Fibroblast of mammary gland (primary cell): Measurements from ENCODE around the gene LRIG1.

Source experiments
- DNase-seq: peaks from one replicate; pipeline ENCODE4 v3.0.0-alpha.2; 2010; ENCODE audit warnings: low read depth
- H3K4me3 ChIP-seq: 2 replicates; pipeline ENCODE4 v1.5.1; 2011; ENCODE audit warnings: low read depth, mild to moderate bottlenecking, low read length, moderate library complexity; ENCODE audit not compliant: control insufficient read depth
- CTCF ChIP-seq: conservative IDR thresholded peaks from 2 replicates; pipeline ENCODE4 v1.5.1; 2011; ENCODE audit warnings: low read depth, low read length, inconsistent platforms; ENCODE audit not compliant: control insufficient read depth, insufficient read depth

Gene LRIG1

GRCh38 chr3:66479532-66479947 lies 21.3 kb downstream of the LRIG1 start:
- DNase-seq: no peak
- H3K4me3 ChIP-seq: no peak overlapping the region
- no peak for TF ChIP-seq CTCF

GRCh38 chr3:66478960-66479359 lies 21.9 kb downstream of the LRIG1 start:
- no peak for TF ChIP-seq CTCF
- no peak for DNase-seq
- H3K4me3 ChIP-seq: no peak overlapping the region

DNA sequence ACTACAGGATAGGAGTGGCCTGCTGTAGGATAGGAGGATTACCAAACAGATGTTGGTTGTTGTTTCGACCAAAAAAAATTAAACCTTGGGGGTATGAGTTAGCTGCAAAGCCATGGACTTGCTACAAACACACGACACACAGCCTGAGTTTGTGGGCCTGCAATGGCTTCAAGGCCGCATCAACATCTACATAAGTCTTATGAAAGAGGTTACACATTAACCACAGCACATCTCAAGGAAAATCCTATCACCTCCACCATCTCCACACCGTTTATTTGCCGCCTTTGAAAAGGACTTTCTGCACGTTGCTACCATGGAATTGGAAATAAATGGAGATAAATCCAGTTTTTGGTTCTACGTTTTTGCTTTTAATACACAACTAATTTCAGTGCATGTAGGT lies 23.0 kb downstream of the LRIG1 start:
- DNase-seq: no peak
- H3K4me3 ChIP-seq: no peak overlapping the region
- TF ChIP-seq CTCF: no peak

DNA sequence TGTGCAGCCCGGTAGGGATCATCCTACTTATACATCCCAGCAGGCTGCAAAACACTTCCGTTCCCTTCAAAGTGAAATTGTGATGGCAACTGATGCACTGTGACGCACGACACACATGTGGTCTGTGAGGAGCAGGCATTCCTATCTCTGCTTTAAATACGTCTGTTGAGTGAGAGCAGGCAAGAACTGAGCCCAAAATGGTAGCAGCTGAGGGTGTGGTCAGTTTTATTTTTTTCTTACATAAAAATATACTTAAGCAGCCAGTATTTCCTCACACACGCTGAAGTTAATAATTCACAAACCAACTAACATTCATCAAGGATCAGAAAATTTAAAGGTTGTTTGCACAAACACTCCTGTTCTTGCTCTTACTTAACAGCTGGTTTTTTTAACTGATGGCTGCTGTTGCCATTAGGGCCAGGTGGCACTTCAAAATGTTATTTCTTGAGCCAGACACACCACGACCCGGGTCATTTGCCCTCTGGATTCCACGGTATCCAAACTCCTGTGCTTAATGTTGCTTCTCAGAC lies 23.9 kb downstream of the LRIG1 start:
- TF ChIP-seq CTCF: no peak
- no peak overlapping the region for H3K4me3 ChIP-seq
- no peak for DNase-seq

DNA sequence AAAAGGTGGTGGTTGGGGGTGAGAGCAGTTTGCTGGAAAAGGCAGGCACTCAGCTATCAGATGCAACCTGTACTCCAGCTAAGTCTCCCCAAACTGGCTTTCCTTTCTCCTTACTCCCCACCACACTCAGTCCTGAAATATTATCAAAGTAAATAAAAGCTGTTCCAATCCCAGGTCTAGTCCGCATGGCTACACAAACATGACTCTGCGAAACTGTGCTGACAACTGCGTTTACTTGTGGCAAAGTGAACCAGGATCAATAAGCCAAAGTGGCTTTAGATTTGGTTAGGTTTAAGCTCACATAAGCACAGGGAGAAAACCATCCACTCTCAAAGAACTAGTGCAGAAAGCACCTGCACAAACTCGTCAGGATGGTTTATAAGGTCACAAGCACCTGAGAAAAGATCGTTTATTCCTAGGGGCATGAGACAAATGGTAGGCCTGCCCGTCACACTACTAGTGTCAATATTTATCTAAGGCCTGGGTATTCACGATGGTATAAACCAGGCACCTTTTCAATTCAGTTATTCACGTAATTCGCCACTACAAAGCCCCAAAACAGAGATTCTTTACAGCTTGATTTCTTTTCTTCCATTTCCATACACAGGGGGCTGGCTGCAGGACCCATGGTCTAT lies 25.3 kb downstream of the LRIG1 start:
- no peak for TF ChIP-seq CTCF
- DNase-seq: no peak
- no peak overlapping the region for H3K4me3 ChIP-seq

DNA sequence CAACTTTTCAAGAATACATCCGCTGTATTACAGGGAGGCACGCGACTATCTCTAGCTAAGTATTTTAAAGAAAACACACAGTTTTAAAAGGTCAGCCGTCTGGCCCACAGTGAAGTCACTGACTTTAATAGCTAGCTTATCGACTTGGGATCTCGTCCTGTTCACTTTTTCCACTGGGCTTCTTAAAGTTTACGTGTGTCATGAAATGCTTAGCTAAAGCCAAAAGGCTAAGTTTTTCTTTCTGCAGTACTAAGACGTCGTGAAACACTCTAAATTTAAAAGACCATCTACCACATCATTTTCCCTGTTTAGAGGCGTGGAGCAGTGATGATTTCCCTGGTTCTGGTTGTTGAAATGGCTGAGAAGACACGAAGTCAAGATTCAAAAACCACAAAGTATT lies 27.1 kb downstream of the LRIG1 start:
- TF ChIP-seq CTCF: no peak
- no peak overlapping the region for H3K4me3 ChIP-seq
- DNase-seq: peak; percentile 36
